Left renal pelvis (tissue), 4 donors: ENCODE measurements around the gene LARP1B. TPM values are rescaled to one million over a fixed set of nuclear protein-coding genes. Genes with fewer than 3 reads are reported as not detected.
"Not testable (repeated sequence)": the region's sequence is repeated elsewhere in the genome, so short reads cannot be mapped to it uniquely, and the experiment has no call there.

ENCODE experiments used
- DNase-seq, 4 donors: peaks; one replicate each; pipeline ENCODE4 v3.0.0-alpha.2; 2013; ENCODE audit warnings: low read depth in 4 of 4, low spot score in 3 of 4
- polyA plus RNA-seq, 4 donors: library from polyadenylated mRNA; unstranded; fragments of 120-200 nt; gene quantifications; one replicate each; pipeline ENCODE4 v1.2.1, GENCODE V29; 2013; ENCODE audit not compliant: insufficient read length in 4 of 4

Gene LARP1B
- polyA plus RNA-seq, 4 donors, result 18.0 to 25.2 (median 23.7) TPM

GRCh38 chr4:128220286-128221235 is 159.4 kb downstream of the LARP1B start:
- no peak for DNase-seq

GRCh38 chr4:128221586-128221985 is 160.5 kb downstream of the LARP1B start:
- DNase-seq, result no peak

GRCh38 chr4:128225148-128225547 is 164.0 kb downstream of the LARP1B start:
- DNase-seq, result no peak

- DNase-seq, result no peak
Measured at GRCh38 chr4:128227991-128228571, 167.0 kb downstream of the LARP1B start.

- DNase-seq, result no peak
Measured at GRCh38 chr4:128228845-128229795, 168.0 kb downstream of the LARP1B start.

- no peak for DNase-seq
Measured at GRCh38 chr4:128232719-128233118, 171.6 kb downstream of the LARP1B start.

GRCh38 chr4:128234836-128235235 is 173.7 kb downstream of the LARP1B start:
- DNase-seq, result no peak

- DNase-seq, result no peak
Measured at GRCh38 chr4:128241019-128241418, 179.9 kb downstream of the LARP1B start.

- no peak for DNase-seq
Measured at GRCh38 chr4:128241425-128241913, 180.4 kb downstream of the LARP1B start.

GRCh38 chr4:128241981-128242380 is 180.9 kb downstream of the LARP1B start:
- DNase-seq, result no peak

GRCh38 chr4:128242601-128243000 is 181.5 kb downstream of the LARP1B start:
- DNase-seq, result no peak

- no peak for DNase-seq
Measured at GRCh38 chr4:128244379-128244778, 183.3 kb downstream of the LARP1B start.

- not testable (repeated sequence) for DNase-seq
Measured at GRCh38 chr4:128245391-128245790, 184.3 kb downstream of the LARP1B start.

- DNase-seq, result no peak
Measured at GRCh38 chr4:128247906-128248305, 186.8 kb downstream of the LARP1B start.

GRCh38 chr4:128249787-128250668 is 188.9 kb downstream of the LARP1B start:
- no peak for DNase-seq

GRCh38 chr4:128255906-128256305 is 194.8 kb downstream of the LARP1B start:
- DNase-seq, result no peak

GRCh38 chr4:128256539-128256938 is 195.4 kb downstream of the LARP1B start:
- no peak for DNase-seq

GRCh38 chr4:128258166-128258565 is 197.1 kb downstream of the LARP1B start:
- DNase-seq, result not testable (repeated sequence)

- not testable (repeated sequence) for DNase-seq
Measured at GRCh38 chr4:128259889-128260288, 198.8 kb downstream of the LARP1B start.
